ENCODE measurements around the gene ZNF653. TPM values are rescaled to one million over a fixed set of nuclear protein-coding genes. Genes with fewer than 3 reads are reported as not detected.

Gene ZNF653
- total and polyA plus RNA-seq, 12 donors: 2.3 to 7.8 (median 4.2) TPM

DNA sequence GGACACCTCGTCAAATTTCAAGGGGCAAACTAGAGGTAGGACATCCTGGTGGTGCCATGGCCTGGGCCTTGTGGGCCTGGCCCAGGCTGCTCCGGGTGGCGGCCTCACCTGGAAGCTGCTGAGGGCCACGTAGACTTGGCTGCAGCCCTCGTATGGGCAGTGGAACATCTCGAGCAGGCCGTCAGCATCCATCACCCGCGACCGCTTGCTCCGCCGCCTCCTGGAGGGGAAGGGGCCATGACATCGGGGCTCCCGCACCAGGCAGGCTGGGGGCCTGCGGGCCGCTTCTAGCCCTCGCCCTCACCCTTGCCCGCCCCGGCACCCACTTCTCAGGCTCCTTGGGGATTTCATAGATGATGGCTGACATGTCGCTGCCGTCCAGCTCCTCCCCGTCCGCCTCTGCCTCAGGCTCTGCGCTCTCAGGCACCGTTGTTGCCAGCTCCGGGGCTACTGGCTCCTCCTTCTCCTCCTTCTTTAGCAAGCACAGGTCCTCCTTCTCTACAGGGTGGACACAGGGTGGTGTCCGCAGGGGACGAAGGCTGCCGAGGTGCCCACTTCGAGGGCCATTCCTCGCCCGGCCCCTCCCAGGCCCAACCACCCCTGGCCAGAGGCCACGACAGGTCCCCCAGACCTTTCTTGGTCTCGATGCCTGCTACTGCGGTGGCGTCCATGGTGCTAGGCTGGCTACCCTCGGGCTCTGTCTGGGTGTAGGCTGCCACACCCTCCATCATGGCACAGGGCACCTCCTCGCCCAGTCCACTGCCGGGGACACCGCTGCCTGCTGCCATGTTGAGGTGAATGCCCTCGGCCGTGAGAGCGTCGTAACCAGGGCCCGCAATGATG, 18.8 kb downstream of the ZNF653 start:
- no peak overlapping the region for H3K4me3 ChIP-seq
- peaks cover 7 to 17% (median 15%) of the 10 kb centered on the region in 9 donors for H3K4me1 ChIP-seq
- peaks cover 0 to 51% (median 4%) of the 10 kb centered on the region in 9 donors for H3K36me3 ChIP-seq
- H3K27me3 ChIP-seq: peaks cover 5 to 31% (median 20%) of the 10 kb centered on the region in 7 donors
- whole genome bisulfite sequencing, 2 donors: 92% methylated on average over 44 to 45 of the region's 45 CpGs
- H3K27ac ChIP-seq: no peak overlapping the region
- intact Hi-C loops (cut with DNase I): loop anchor here in 3 of 10 donors (10.0 kb wide), 1 partner anchor 192 kb away; the partner anchor contains the start of gene TSPAN16 (in 3 of the 3)
- no peak for ATAC-seq
- no peak for DNase-seq
- no peak for TF ChIP-seq CTCF (IDR thresholded peaks at IDR 0.05)
- H3K9me3 ChIP-seq: no peaks in the 10 kb centered on the region

DNA sequence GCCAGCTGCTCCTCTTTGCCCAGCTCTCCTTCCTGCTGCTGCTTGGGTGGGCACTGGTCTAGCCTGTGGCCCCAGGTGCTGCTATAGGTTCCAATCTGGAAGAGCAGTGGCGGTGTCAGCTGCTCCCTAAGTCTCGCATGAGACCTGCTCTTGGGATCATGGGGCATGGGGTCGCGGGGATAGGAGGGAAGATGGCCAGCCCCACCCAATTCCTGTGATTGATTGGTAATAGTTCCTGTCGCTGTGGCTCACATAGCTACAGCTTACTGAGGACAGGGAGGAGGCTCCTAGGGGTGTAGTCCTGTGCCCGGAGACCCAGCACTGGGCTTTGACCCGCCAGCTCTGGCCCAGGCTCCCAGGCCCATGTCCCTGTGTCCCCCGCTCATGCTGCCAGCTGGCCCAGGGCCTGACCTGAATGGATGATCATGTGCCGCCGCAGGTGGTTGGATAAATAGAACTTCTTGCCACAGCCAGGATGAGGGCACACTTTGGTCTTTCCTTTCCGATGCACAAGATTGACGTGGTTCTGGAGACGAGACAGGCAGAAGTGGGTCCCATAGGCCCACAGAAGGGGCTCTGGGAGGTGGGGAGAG, 20.3 kb downstream of the ZNF653 start:
- H3K36me3 ChIP-seq: peaks cover 0 to 37% (median 4%) of the 10 kb centered on the region in 9 donors
- intact Hi-C loops (cut with DNase I): loop anchor here in 3 of 10 donors (10.0 kb wide), 1 partner anchor 191 kb away; the partner anchor contains the start of gene TSPAN16 (in 3 of the 3)
- H3K9me3 ChIP-seq: no peaks in the 10 kb centered on the region
- DNase-seq (no peak), ATAC-seq (no peak)
- H3K4me3 ChIP-seq: no peak overlapping the region
- H3K4me1 ChIP-seq: peaks cover 7 to 30% (median 23%) of the 10 kb centered on the region in 9 donors
- WGBS, 2 donors: 92 to 95% methylated on average over 13 of the region's 13 CpGs
- no peak overlapping the region for H3K27ac ChIP-seq
- peaks cover 5 to 47% (median 35%) of the 10 kb centered on the region in 7 donors for H3K27me3 ChIP-seq
- TF ChIP-seq CTCF (IDR thresholded peaks at IDR 0.05): no peak

GRCh38 chr19:11483366-11484111, 22.1 kb downstream of the ZNF653 start:
- peaks cover 5 to 58% (median 52%) of the 10 kb centered on the region in 7 donors for H3K27me3 ChIP-seq

More at GRCh38 chr19:11483366-11484111, 22.1 kb downstream of the ZNF653 start:
- no peak for DNase-seq
- Histone ChIP-seq H3K4me3 (no peak overlapping the region), H3K36me3 (peaks cover 0 to 29% (median 4%) of the 10 kb centered on the region in 9 donors), H3K4me1 (peaks cover 10 to 46% (median 35%) of the 10 kb centered on the region in 9 donors), H3K9me3 (no peaks in the 10 kb centered on the region), H3K27ac (no peak overlapping the region)
- intact Hi-C loops (cut with DNase I): loop anchor here in 7 of 10 donors (5.0 to 10.0 kb wide), 4 partner anchors 101 to 196 kb away; partner anchors contain the start of genes TSPAN16 (in 3 of the 7) and EPOR (in 1 of the 7)
- ATAC-seq: no peak
- 69 to 72% methylated on average over 55 to 57 of the region's 57 CpGs for WGBS, 2 donors
- no peak for TF ChIP-seq CTCF (IDR thresholded peaks at IDR 0.05)
